ENCODE measurements around the gene USP17L29.
"Not testable (repeated sequence)": the region's sequence is repeated elsewhere in the genome, so short reads cannot be mapped to it uniquely, and the experiment has no call there.

USP17L29 gene, protein sequence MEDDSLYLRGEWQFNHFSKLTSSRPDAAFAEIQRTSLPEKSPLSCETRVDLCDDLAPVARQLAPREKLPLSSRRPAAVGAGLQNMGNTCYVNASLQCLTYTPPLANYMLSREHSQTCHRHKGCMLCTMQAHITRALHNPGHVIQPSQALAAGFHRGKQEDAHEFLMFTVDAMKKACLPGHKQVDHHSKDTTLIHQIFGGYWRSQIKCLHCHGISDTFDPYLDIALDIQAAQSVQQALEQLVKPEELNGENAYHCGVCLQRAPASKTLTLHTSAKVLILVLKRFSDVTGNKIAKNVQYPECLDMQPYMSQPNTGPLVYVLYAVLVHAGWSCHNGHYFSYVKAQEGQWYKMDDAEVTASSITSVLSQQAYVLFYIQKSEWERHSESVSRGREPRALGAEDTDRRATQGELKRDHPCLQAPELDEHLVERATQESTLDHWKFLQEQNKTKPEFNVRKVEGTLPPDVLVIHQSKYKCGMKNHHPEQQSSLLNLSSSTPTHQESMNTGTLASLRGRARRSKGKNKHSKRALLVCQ

DNA sequence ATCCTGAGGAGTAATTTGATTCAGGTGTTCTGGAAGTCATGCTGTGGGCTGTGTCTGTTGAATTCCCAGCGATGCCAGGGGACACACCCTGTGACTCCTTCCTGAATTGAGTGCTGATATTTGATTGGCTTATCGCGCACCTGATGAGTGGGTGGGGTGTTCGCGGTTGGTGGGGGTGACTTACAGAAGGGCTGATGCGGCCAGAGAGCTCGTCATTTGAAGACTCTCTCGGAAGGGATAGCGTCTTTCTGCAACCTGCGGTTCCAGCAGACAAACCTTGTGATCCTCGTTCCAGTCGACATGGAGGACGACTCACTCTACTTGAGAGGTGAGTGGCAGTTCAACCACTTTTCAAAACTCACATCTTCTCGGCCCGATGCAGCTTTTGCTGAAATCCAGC lies at the start of gene USP17L29:
Gene USP17L29 (plus strand): TSS at position 301 of the 400 bp plus-strand sequence. CDS start 0 bp downstream, at position 301.
- DNase-seq (ENCODE audit: low spot score), result not testable (repeated sequence)

- not testable (repeated sequence) for DNase-seq (ENCODE audit: low spot score)
Measured at GRCh38 chr4:9324191-9324590, 29.2 kb upstream of the USP17L29 start.

- DNase-seq (ENCODE audit: low spot score), result not testable (repeated sequence)
Measured at GRCh38 chr4:9324865-9325264, 28.6 kb upstream of the USP17L29 start, which contains the start of gene USP17L24. Gene USP17L24, plus strand, starts transcription at chr4:9325165. Its CDS starts 0 bp downstream, at chr4:9325165.

DNA sequence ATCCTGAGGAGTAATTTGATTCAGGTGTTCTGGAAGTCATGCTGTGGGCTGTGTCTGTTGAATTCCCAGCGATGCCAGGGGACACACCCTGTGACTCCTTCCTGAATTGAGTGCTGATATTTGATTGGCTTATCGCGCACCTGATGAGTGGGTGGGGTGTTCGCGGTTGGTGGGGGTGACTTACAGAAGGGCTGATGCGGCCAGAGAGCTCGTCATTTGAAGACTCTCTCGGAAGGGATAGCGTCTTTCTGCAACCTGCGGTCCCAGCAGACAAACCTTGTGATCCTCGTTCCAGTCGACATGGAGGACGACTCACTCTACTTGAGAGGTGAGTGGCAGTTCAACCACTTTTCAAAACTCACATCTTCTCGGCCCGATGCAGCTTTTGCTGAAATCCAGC lies 23.8 kb upstream of the USP17L29 start, which contains the start of gene USP17L25:
Gene USP17L25 (plus strand): TSS at position 301 of the 400 bp plus-strand sequence. CDS start 0 bp downstream, at position 301.
- not testable (repeated sequence) for DNase-seq (ENCODE audit: low spot score)

GRCh38 chr4:9334358-9334757 lies 19.1 kb upstream of the USP17L29 start, which contains the start of gene USP17L26:
Gene USP17L26, plus strand, starts transcription at chr4:9334658. Its CDS starts 0 bp downstream, at chr4:9334658.
- DNase-seq (ENCODE audit: low spot score), result not testable (repeated sequence)

DNA sequence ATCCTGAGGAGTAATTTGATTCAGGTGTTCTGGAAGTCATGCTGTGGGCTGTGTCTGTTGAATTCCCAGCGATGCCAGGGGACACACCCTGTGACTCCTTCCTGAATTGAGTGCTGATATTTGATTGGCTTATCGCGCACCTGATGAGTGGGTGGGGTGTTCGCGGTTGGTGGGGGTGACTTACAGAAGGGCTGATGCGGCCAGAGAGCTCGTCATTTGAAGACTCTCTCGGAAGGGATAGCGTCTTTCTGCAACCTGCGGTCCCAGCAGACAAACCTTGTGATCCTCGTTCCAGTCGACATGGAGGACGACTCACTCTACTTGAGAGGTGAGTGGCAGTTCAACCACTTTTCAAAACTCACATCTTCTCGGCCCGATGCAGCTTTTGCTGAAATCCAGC lies 14.3 kb upstream of the USP17L29 start, which contains the start of gene USP17L5:
Gene USP17L5 (plus strand): TSS at position 301 of the 400 bp plus-strand sequence. CDS start 0 bp downstream, at position 301.
- not testable (repeated sequence) for DNase-seq (ENCODE audit: low spot score)

GRCh38 chr4:9343848-9344247 lies 9.6 kb upstream of the USP17L29 start, which contains the start of gene USP17L27:
Gene USP17L27, plus strand, starts transcription at chr4:9344148. Its CDS starts 0 bp downstream, at chr4:9344148.
- not testable (repeated sequence) for DNase-seq (ENCODE audit: low spot score)

GRCh38 chr4:9348593-9348992 lies 4.8 kb upstream of the USP17L29 start, which contains the start of gene USP17L28:
Gene USP17L28, plus strand, starts transcription at chr4:9348893. Its CDS starts 0 bp downstream, at chr4:9348893.
- DNase-seq (ENCODE audit: low spot score), result not testable (repeated sequence)

- not testable (repeated sequence) for DNase-seq (ENCODE audit: low spot score)
Measured at GRCh38 chr4:9350866-9351265, 2.6 kb upstream of the USP17L29 start.

GRCh38 chr4:9362829-9363228 lies 9.4 kb downstream of the USP17L29 start, which contains the start of gene USP17L30:
Gene USP17L30, plus strand, starts transcription at chr4:9363129. Its CDS starts 0 bp downstream, at chr4:9363129.
- not testable (repeated sequence) for DNase-seq (ENCODE audit: low spot score)

GRCh38 chr4:9379881-9380280 lies 26.4 kb downstream of the USP17L29 start:
- DNase-seq (ENCODE audit: low spot score), result not testable (repeated sequence)

DNA sequence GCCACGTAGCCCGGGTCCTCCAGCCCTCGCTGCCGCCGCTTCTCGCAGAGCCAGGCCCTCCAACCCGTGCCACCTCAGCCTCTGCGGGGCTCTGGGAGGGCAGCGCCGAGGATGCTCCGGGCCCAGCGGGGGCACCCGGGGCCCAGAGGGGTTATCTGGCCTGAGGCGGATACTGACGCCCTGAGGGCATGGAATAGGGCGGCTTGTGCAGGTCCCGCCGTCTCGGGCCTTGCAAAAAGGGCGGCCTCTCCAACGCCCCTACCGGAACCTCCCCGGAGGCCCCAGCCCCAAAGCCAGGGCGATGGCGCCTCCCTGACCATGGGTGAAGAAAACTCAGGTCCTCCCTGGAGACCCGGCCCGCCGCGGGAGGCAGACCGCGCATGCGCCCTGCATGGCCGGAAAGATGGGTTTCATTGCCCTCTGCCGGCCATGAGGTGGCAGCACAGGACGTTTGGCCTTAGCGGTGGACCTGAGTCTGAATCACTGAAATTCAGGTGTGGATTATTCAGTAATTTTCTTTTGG lies 27.6 kb downstream of the USP17L29 start:
- DNase-seq (ENCODE audit: low spot score), result not testable (repeated sequence)

DNA sequence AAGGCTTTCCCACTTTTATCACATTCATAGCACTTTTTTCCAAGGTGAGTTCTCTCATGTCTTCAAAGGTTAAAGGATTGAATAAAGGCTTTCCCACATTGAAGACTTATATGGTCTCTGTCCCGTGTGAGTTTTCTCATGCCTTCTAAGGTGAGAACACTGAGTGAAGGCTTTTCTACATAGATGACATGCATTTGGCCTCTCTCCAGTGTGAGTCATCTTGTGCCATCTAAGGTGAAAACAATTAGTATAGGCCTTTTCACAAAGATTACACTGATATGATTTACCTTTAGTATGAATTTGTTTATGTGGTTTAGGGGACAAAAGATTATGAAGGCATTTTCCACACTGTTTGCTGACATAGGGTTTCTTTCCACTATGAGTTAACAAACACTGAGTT lies 30.7 kb downstream of the USP17L29 start:
- no peak for DNase-seq (ENCODE audit: low spot score)

DNA sequence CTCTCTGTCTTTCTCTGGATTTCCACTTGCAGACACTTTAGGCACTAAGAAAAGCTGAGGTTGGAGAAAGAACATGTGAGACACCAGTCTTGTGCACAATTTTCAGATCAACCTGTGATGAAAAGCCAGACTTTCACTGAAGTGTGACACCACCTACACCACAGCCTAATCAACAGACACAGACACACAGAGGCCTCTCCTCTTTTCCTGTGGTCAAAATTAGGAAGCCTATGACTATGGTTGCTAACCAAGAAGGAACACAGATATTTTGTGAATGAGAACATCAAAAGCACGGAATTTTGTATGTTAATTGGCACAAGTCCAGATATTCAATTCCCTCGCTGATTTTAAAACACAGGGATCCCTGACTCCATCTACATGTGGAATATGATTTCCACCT lies 35.6 kb downstream of the USP17L29 start:
- DNase-seq (ENCODE audit: low spot score), result not testable (repeated sequence)

Measured in AG08395 (cell line).